ENCODE measurements around the gene SLC6A16.

Gene SLC6A16

GRCh38 chr19:49266409-49266808 is 58.6 kb downstream of the SLC6A16 start:
- DNase-seq: peak; percentile 29

- DNase-seq: no peak
Measured at GRCh38 chr19:49264258-49264657, 60.7 kb downstream of the SLC6A16 start.

DNA sequence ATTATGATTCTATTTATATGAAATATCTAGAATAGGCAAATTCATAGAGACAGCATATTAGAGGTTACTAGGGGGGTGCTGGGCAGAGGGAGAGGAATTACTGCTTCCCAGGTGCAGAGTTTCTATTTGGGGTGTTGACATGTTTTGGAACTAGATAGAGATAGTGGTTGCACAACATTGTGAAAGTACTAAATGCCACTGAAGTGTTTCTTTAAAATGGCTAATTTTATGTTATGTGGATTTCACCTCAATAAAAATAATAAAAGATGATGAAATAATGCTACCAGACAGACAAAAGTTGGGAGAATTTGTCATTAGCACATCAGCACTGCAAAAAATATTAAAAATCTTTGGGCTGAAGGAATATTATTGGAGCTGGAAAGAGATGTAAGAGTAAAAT is 63.4 kb downstream of the SLC6A16 start:
- DNase-seq: no peak

DNA sequence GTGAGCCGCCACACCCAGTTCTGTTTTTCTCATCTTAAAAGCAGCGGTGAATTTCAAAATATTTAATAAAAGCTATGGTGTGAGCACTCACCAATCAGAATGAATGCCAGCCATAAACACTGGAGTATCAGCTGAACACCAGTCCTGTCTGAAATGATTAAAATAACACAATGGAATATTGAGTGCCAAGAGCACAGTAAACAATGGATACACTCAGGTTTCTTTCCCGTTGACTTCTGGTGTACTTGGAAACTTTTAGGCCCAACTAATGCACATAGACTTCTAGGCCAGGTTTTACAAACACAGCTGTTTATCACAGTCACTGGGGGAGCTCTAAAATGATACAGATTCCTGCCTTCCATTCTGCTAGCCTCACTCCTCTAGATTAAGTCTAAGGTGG is 68.3 kb downstream of the SLC6A16 start:
- no peak for DNase-seq

GRCh38 chr19:49255674-49256073 is 69.3 kb downstream of the SLC6A16 start:
- DNase-seq: no peak

GRCh38 chr19:49249933-49250332 is 75.1 kb downstream of the SLC6A16 start:
- DNase-seq: no peak

- no peak for DNase-seq
Measured at GRCh38 chr19:49247676-49248075, 77.3 kb downstream of the SLC6A16 start.

DNA sequence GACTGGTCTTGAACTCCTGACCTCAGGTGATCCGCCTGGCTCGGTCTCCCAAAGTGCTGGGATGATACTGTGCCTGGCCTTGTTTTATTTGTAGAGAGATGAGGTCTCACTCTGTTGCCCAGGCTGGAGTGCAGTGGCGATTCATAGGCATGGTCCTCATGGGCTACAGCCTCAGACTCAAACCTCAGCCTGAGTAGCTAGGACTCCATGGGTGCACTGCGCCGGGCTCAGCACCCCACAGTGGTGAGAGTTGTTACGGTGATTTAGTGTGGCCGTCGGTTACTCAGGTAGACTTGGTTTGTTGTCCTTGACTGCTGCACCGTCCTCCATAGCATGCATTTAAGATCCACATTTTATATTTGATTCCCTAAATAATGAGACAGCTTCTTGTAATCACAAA is 80.7 kb downstream of the SLC6A16 start:
- no peak for DNase-seq

DNA sequence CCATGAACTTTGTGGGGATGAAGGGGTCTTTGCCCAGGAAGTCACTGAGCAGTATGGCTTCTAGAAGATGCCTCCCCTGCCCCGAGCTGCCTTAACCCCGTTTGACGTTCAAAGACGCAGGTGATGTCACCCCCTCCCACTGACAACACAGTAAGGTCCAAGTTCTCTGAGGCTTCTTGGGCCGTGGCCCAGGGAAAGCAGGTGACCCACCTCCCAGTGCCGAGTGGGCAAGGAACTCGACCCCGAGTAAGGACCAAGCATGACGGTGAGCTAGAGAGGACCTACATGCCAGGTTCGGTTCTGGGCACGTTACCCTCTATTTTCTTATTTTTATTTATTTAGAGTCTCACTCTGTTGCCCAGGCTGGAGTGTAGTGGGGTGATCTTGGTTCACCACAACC is 81.3 kb downstream of the SLC6A16 start:
- no peak for DNase-seq

- no peak for DNase-seq
Measured at GRCh38 chr19:49243129-49243528, 81.9 kb downstream of the SLC6A16 start.

DNA sequence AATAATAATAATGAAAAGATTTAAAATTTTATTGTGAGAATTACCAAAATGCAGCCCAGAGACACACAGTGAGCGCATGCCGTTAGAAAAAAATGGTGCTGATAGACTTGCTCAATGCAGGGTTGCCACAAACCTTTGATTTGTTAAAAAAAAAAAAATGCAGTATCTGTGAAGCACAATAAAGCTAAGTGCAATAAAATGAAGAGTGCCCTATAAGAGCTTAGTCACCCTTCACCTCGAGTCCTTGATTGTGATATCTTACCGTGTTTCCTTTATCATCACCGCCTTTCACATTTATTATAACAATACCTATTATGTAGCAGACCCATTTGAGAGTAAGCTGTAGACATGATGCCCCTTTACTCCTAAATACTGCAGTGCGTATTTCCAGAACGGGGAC is 83.2 kb downstream of the SLC6A16 start:
- DNase-seq: no peak

Data from central memory CD4-positive, alpha-beta T cell (primary cell).